Measurements from ENCODE around the gene ESPNL. TPM values are rescaled to one million over a fixed set of nuclear protein-coding genes. Genes with fewer than 3 reads are reported as not detected.

The ESPNL gene
- polyA plus RNA-seq, 1 donor (not counting 4 experiments of a cell fraction or from before 2014, with no cell fraction given): 0.16 TPM

- Histone ChIP-seq H4K20me1 (ENCODE audit: control insufficient read depth, extremely low read depth, insufficient read depth, low read length) (no peaks in the 10 kb centered on the region), H3K27ac (ENCODE audit: control insufficient read depth, insufficient read depth, low read length) (no peak overlapping the region), H3K4me3 (ENCODE audit: control insufficient read depth in 2 of 3, extremely low read depth in 1 of 3, insufficient read depth in 2 of 3, low read depth in 1 of 3, low read length in 3 of 3) (no peak overlapping the region), H3K79me2 (ENCODE audit: control insufficient read depth, insufficient read depth, low read length) (no peaks in the 10 kb centered on the region), H3K36me3 (ENCODE audit: control insufficient read depth in 2 of 2, extremely low read depth in 1 of 2, insufficient read depth in 2 of 2, low read length in 2 of 2) (no peaks in the 10 kb centered on the region), H3K9me3 (ENCODE audit: control insufficient read depth, low read depth, low read length) (no peaks in the 10 kb centered on the region), H3K27me3 (ENCODE audit: control insufficient read depth, extremely low read depth, insufficient read depth, low read length) (peaks cover 5% of the 10 kb centered on the region), H3K4me1 (ENCODE audit: control insufficient read depth, extremely low read depth, insufficient read depth, low read length) (no peaks in the 10 kb centered on the region), H3K9me1 (ENCODE audit: control insufficient read depth, extremely low read depth, insufficient read depth, low read length) (no peaks in the 10 kb centered on the region), H3K4me2 (ENCODE audit: control insufficient read depth, extremely low read depth, insufficient read depth, low read depth, low read length) (no peak overlapping the region), H3K9ac (ENCODE audit: control insufficient read depth, extremely low read depth, insufficient read depth, low read length) (no peak overlapping the region), H2AFZ (ENCODE audit: control insufficient read depth, low read length) (no peak overlapping the region)
- DNase-seq (ENCODE audit: low read depth, low spot score) (no peak), FAIRE-seq (no peak)
- no peak for TF ChIP-seq EZH2 (IDR thresholded peaks at IDR 0.05; ENCODE audit: low read length)
- no peak for TF ChIP-seq CTCF (optimal IDR thresholded peaks at IDR 0.05 in 1 of 3, IDR thresholded peaks at IDR 0.05 in 1 of 3, conservative IDR thresholded peaks at IDR 0.05 in 1 of 3; ENCODE audit: extremely low read depth in 1 of 3, insufficient read depth in 2 of 3, low read length in 3 of 3)
- dilution Hi-C loops (cut with MboI; ENCODE audit: extremely low pct_ligation_motif_present, low sequenced_read_pairs): no loop called here
Measured at GRCh38 chr2:238130111-238130695, 30.1 kb downstream of the ESPNL start.

- no peak for FAIRE-seq
- Histone ChIP-seq H3K9me1 (ENCODE audit: control insufficient read depth, extremely low read depth, insufficient read depth, low read length) (no peaks in the 10 kb centered on the region), H3K4me3 (ENCODE audit: control insufficient read depth in 2 of 3, extremely low read depth in 1 of 3, insufficient read depth in 2 of 3, low read depth in 1 of 3, low read length in 3 of 3) (no peak overlapping the region), H3K36me3 (ENCODE audit: control insufficient read depth in 2 of 2, extremely low read depth in 1 of 2, insufficient read depth in 2 of 2, low read length in 2 of 2) (no peaks in the 10 kb centered on the region), H3K9me3 (ENCODE audit: control insufficient read depth, low read depth, low read length) (no peaks in the 10 kb centered on the region), H3K27ac (ENCODE audit: control insufficient read depth, insufficient read depth, low read length) (no peak overlapping the region), H2AFZ (ENCODE audit: control insufficient read depth, low read length) (no peak overlapping the region), H3K4me1 (ENCODE audit: control insufficient read depth, extremely low read depth, insufficient read depth, low read length) (no peaks in the 10 kb centered on the region), H3K27me3 (ENCODE audit: control insufficient read depth, extremely low read depth, insufficient read depth, low read length) (peaks cover 5% of the 10 kb centered on the region), H3K4me2 (ENCODE audit: control insufficient read depth, extremely low read depth, insufficient read depth, low read depth, low read length) (no peak overlapping the region), H3K9ac (ENCODE audit: control insufficient read depth, extremely low read depth, insufficient read depth, low read length) (no peak overlapping the region), H4K20me1 (ENCODE audit: control insufficient read depth, extremely low read depth, insufficient read depth, low read length) (no peaks in the 10 kb centered on the region), H3K79me2 (ENCODE audit: control insufficient read depth, insufficient read depth, low read length) (no peaks in the 10 kb centered on the region)
- no peak for DNase-seq (ENCODE audit: low read depth, low spot score)
- dilution Hi-C loops (cut with MboI; ENCODE audit: extremely low pct_ligation_motif_present, low sequenced_read_pairs): no loop called here
- TF ChIP-seq EZH2 (IDR thresholded peaks at IDR 0.05; ENCODE audit: low read length): no peak
- TF ChIP-seq CTCF (optimal IDR thresholded peaks at IDR 0.05 in 1 of 3, IDR thresholded peaks at IDR 0.05 in 1 of 3, conservative IDR thresholded peaks at IDR 0.05 in 1 of 3; ENCODE audit: extremely low read depth in 1 of 3, insufficient read depth in 2 of 3, low read length in 3 of 3): no peak
Measured at GRCh38 chr2:238130696-238131628, 30.8 kb downstream of the ESPNL start.
